GM10847 (cell line): ENCODE data around the gene ZNF423.

Source experiments
- POLR2A ChIP-seq: IDR thresholded peaks from 2 replicates; pipeline ENCODE4 v1.6.1; 2011; ENCODE audit not compliant: insufficient read length; ENCODE audit errors: extremely low read depth

Gene ZNF423

DNA sequence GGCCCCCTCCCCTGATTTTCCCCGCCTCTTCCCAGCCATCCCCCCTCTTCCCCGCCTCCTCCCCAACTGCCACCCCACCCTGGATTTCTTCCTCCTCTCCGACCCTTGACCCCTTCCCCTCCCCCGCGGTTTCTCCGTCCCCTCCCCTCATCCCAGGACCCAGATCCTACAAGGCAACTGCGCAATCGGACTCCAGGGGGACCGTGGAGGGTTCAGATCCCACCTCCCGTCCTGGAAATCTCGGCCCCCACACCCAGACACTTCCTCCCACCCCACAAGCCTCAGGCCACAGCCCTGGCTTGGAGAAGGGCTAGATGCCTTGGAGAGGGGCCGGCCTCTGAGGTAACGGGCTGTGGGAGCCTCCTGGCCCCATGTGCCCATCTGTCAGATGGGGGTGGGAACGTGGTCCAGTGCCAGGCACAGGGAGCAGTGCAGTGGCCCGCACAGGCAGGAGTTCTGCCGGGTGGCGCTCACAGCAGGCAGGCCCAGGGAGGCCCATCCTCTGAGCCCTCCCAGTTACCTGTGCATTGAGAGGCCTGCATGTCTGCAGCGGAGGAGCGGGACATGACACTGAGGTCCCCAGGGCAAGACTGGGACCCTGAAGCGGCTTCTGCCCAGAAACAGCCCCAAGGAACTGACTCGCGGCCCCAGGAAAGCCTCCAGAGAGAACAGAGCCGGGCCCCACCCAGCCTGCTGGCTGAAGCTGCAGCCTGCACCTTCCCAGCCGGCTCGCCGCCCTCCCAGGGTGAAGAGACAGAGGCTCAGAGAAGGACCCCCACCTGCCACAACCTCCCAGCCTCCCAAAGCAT, 16.7 kb downstream of the ZNF423 start:
- no peak for TF ChIP-seq POLR2A

DNA sequence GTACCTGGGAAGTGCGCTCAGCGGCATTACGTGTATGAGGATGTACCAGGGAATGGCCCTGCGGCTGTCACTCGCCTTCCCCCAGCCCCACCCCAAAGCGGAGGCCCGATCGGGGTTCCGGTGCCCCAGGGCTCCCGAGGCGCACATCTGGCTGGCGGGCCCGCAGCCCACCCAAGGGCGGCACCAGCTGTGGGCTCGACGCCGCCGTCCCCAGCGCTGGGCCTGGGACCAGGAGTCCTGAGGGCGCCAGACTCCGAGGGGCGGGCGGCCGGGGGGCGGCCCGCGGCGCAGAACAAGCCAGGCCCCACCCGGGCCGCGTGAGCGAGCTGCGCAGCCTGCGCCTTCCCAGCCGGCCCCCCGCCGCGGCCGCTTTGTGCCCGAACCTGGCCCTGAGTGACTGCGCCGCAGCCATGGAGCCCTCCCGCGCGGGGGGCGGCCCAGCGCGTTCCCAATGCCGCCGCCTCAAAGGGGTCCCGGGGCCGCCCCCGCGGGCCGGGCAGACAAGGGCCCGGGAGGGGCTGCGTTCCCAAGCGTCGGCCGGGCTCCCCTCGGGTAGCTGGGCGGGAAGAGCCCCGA, 17.4 kb downstream of the ZNF423 start:
- TF ChIP-seq POLR2A: no peak

DNA sequence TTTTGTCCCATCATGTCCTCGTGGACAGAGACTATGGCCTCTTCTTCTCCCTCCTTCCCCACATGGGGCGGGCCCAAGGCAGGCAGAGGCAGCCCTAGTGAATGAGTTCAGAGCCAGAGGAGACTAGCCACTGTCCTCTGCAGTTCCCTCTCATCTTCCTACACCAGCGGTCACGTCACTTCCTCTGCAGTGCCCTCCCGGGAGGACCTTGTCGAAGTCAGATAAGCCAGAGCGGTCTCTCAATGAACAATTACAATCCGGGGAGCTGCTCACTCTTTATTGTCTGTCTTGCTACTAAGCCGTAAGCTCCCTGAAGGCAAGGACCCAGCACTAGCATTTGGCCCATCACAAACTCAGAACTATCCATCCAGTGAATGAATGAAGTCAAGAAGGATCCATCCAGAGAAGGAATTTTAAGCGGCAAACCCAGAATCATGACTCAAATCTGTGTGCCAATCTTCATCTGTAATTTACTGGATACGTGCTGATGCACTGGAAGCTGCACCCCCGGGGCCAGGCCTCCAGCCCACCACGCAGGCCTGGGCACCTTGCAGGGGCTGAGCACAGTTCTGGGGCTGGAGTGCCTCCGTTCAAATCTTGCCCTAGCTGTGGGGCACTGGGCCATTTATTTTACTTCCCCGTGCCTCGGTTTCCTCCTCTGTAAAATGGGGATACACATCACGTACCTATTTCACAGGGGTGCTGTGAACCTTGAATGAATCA, 18.1 kb downstream of the ZNF423 start:
- TF ChIP-seq POLR2A: no peak

DNA sequence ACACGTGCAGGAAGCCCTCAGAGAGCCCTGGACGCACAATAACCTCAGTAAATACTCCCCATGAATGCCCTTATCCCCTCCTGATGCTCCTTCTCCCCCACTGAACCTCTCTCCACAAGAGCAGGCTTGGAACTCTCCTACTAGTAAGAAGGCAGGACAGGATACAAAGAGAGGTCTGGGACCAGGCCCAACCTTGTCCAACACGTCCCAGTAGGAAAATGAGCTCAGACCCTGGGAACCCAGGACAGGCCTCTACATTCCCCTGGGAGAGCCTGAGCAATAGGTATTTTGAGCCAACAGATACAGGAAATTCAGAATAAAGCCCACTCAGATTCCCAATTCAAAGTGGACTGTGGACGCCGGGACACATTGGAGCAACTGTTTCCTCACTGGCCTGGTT, 19.2 kb downstream of the ZNF423 start:
- no peak for TF ChIP-seq POLR2A

DNA sequence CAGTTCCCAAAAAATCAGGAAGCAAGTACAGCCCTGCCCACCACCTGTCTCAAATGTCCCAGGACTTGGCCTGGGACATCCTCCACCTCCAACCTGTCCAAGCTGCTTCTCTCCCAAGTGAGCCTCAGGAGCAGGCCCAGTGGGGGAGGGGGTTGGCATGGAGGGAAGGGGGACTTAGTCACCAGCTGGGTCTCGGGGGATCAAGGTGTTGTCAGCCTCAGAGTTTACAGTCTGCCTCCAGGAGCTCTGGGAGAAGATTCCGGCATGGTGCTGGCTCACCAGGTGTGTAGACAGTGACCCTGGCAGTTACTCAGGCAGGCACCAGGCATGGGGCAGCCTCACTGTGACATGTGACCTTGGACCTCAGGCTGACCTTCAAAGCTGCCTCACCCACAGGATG, 19.7 kb downstream of the ZNF423 start:
- TF ChIP-seq POLR2A: no peak

DNA sequence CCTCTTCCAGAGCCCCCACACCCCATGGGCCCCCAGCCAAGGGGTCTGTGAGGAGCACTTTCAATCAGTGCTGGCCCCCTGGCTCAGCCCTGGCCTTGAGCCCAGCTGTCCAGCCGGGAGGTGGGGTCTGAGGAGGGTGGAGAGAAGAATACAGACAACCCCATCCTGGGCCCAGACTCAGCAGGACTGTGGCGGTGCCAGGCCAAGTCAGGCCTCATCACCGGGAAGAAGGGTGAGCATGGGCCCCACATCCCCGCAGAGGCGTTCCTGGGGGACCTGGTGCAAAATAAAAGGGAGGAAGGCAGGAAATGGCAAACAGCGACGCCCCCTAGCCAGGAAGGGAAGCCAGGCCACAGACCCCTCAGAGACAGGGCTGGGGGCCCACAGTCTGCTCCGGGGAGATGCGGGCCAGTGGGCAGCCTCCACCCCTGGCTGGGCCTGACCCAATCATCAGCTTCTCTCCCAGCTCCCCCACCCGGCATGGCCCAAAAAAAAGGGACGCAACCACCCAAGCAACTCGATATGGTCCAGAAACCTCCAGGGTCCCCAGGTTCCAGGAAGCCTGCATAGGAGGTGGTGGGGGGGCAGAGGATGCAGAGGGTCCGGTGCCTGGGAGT, 20.6 kb downstream of the ZNF423 start:
- TF ChIP-seq POLR2A: no peak

DNA sequence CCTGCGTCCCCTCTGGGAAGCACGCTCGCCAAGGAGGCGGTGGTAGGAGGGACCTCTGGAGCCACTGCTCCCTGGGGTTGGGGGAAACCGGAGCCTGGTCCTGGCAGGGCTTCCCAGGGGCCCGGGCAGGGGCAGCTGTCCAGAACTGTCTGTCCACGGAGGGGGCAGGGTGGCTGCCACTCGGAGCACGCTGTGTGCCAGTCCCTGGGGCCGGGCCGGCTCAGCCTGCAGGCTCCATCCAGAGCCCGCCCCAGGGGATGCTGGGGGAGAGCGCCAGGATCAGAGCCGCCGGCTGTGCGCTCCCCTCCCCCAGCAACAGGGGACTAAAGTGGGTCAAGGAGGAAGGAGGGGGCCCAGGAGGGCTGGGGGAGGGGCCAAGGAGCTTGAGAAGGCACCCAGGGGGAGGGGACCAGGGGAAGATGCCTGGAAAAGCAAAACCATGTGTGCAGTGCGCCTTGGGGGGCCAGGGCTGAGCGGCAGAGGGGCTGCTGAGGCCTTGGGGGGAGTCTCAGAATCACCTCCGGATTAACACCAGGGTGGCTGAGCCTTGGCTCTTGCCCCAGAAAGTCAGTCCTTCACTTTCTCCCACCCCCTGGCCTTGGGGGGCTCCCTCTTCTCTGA, 21.3 kb downstream of the ZNF423 start:
- no peak for TF ChIP-seq POLR2A

DNA sequence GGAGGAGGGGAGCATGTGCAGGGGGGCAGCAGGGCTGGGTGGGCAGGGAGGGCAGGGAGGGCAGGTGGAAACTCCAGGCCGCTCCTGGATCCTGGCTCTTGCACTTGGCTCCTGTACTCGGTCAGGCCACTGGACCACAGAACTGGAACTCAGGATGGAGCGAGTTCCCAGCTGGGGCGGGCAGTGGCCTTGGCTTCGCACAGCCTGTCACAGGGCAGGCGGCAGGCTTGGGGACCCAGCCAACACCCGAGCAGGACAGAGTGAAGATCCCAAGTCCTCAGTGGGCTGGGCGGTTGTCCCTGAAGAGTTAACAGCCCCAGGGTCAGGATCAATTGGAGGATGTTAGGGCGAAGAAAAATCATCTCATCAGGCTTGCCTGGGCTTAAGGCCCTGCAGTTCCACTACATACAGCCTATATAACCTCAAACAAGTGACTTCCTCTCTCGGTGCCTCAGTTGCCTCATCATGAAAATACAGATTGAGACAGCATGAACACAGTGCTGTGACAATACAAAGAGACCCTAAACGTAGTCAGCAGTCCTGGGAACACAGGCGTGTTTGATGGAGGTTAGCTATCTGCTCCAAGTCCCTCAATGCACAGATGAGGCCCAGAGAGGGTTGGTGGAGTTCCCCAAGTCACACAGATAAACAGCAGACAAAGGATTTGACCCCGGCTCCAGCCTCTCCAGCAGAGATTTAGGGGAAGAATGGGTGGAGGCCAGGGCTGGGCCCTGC, 21.9 kb downstream of the ZNF423 start:
- TF ChIP-seq POLR2A: no peak

DNA sequence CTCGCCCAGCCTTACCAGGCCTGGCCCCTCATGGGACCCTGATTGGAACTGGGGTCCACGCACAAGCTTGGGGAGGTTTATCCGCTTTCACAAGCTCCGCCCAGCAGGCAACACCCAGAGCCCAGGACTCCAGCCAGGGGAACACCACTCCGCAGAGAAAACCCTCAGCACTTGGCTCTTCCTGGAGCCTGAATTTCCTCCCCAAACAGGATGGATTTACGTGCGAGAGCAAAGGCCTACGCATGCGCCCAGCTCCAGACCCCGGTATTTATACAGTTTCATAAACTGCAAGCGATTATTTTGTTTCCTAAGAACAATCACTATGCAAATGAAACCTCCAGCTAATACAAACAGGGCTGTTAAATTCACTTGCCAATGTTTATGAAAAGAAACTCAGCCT, 22.8 kb downstream of the ZNF423 start:
- TF ChIP-seq POLR2A: no peak

DNA sequence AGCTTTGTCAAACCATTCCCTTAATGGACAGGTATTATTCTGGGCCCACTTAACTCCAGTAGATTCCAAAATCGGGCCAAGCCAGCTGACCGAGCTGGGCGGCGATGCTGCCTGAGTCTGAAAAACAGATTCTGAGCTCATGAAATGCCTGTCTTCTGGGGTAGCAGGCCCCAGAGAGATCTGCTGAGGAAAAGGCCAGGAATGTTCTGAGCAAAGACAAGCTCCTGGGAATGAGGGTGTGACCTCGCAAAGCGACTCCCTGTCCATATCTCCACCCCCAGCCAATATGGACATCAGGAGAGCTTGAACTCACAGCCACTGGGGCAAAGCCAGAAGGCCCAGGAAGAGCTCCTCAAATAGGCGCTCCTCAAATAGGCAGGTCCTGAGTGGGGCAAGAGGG, 23.7 kb downstream of the ZNF423 start:
- TF ChIP-seq POLR2A: no peak

DNA sequence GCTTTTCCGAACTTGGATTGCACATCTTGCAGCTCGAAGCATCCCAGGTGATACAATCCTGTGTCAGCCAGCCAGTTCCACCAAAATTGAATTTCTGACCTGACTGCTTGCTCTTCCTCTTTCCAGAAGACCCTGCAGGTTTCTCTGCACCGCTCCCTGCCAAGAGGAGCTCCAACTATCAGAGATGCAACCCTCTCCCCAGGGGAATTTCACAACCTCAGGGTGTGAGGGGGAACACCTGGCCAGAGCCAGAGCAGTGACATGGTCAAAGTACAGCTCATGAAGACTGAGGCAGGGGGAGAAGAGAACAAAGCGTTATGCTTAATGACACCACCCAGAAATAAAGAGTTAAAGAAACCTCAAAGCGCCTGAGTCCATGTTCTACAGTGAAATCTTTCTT, 25.0 kb downstream of the ZNF423 start:
- TF ChIP-seq POLR2A: no peak

DNA sequence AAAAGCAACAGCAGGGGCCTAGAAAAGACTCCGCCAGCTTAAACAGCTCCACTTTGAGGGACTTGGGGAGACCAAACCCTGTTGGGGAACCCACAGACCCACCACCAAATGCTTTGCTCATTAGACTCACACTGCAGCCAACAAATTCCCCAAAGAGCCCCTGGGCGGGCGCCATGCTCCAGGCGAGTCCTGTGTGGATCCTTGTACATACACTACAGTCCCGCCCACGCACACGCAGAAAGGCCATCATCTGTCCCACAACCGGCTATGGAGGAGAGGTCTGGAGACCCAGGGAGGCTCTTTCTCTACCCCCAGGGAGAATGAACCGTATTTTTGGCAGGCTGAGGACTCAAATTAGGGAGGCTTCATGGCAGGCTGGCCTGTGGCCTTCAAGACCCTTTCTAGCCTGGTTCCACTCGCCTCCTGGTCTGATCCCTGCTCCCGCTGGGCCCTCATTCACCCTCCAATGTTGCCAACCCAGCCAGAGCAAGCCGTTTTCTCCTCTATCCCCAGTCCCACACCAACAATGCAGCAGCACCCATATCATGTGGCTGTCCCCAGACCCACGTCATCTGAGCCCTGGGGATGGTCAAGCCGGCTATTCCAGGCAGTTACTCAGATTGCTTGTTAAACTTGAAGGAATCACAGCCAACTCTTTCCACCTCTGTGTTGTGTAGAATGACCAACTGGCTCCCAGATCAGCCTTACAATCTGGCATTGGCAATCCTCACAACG, 27.2 kb downstream of the ZNF423 start:
- no peak for TF ChIP-seq POLR2A

DNA sequence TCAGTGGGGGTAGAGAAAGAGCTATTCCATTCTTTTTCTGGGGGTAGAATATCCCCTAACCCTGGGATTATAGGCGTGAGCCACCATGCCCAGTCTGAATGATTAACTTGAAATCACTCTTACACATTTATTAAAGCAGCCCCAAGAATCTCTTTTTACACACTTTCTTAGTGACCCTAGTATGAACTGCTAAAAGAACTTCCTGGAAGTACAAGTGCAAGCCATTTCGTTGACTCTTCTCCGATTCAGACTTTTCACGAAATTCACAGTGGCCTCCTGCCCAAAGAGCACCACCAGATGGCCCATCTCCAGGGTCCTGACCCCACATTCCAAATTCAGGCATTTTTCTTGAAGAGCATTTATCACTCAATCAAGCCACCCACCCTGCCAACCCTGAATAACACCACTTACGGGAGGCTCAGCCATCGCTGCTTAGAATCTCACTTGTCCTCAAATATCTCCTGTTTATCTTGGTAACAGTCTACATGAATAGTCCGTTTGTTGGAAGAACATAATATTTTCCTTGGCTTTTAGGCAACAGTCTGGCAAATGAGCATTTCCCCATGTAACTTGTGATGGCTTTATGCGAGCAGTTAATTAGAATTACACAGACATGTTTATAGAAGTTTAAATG, 28.0 kb downstream of the ZNF423 start:
- TF ChIP-seq POLR2A: no peak

DNA sequence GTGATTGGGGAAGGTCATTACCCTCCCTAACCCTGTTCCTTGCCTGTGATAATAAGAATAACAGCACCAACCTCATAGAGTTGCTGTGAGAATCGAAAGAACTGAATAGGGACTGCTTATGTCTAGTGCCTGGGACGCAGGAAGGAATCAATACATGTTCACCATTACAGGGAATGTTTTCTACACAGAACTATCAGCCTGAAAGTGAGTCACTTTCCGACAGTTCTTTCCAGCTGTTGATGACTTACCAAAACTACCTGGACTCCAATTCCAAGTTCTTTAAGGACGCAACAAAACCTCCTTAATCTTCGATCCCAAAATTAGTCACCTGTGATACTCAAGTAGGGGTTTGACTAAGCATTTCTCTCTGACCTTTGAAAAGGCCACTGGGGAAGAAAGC, 29.4 kb downstream of the ZNF423 start:
- TF ChIP-seq POLR2A: no peak
